OCI-LY3 (cell line): ENCODE measurements around the gene SIGLEC11.
A peak's percentile ranks its signal among the peaks of the same experiment; 100 is the strongest.

ENCODE experiments used
- H2AFZ ChIP-seq: fragments of 200-600, 300-600 bp; shearing (Covaris generic); 2 replicates; pipeline ENCODE4 v1.6.0; 2014; ENCODE audit warnings: antibody characterized with exemption, low read depth, low read length
- H3K27ac ChIP-seq: fragments of 200-600, 300-600 bp; sonication (generic); 2 replicates; pipeline ENCODE4 v1.5.1; 2014; ENCODE audit warnings: mild to moderate bottlenecking, low read length, moderate library complexity, mixed read lengths
- H3K27me3 ChIP-seq: fragments of 200-600, 300-600 bp; sonication (generic); 2 replicates; pipeline ENCODE4 v1.6.1; 2014; ENCODE audit warnings: low read depth, low read length, mixed read lengths
- H3K36me3 ChIP-seq: fragments of 200-600, 300-600 bp; sonication (generic); replicated peaks from 2 replicates; pipeline ENCODE3; 2014; ENCODE audit warnings: low read depth, low read length, mixed read lengths
- H3K4me1 ChIP-seq: fragments of 300-600, 200-600 bp; sonication (generic); 2 replicates; pipeline ENCODE4 v1.6.1; 2014; ENCODE audit warnings: low read length, mixed read lengths
- H3K4me2 ChIP-seq: fragments of 200-600, 300-600 bp; sonication (generic); 2 replicates; pipeline ENCODE4 v1.6.1; 2014; ENCODE audit warnings: low read length, mixed read lengths
- H3K4me3 ChIP-seq: fragments of 300-600, 200-600 bp; sonication (generic); 2 replicates; pipeline ENCODE4 v1.5.1; 2014; ENCODE audit warnings: antibody characterized with exemption, mild to moderate bottlenecking, low read length, moderate library complexity
- H3K79me2 ChIP-seq: fragments of 300-600, 200-600 bp; shearing (Covaris generic); 2 replicates; pipeline ENCODE4 v1.6.1; 2014; ENCODE audit warnings: mild to moderate bottlenecking, low read length, mixed read lengths
- H3K9ac ChIP-seq: fragments of 300-600, 200-600 bp; shearing (Covaris generic); 2 replicates; pipeline ENCODE4 v1.6.0; 2014; ENCODE audit warnings: mild to moderate bottlenecking, low read length, moderate library complexity
- H3K9me3 ChIP-seq: fragments of 200-600, 300-600 bp; shearing (Covaris generic); 2 replicates; pipeline ENCODE4 v1.6.1; 2014; ENCODE audit warnings: low read length, mixed read lengths; ENCODE audit not compliant: insufficient read depth
- H4K20me1 ChIP-seq: fragments of 200-600, 300-600 bp; sonication (generic); 2 replicates; pipeline ENCODE4 v1.6.1; 2016; ENCODE audit warnings: low read length, mixed read lengths; ENCODE audit not compliant: insufficient read depth
- CTCF ChIP-seq: fragments of 200-600, 300-600 bp; sonication (generic); IDR thresholded peaks from 2 replicates; pipeline ENCODE4 v1.5.1; 2014; ENCODE audit warnings: antibody characterized with exemption, low read length, low read depth
- EZH2phosphoT487 ChIP-seq: fragments of 200-600 bp; shearing (Covaris generic); IDR thresholded peaks from 2 replicates; pipeline ENCODE4 v1.6.1; 2018; ENCODE audit warnings: antibody characterized with exemption, mixed run types, low read depth

The SIGLEC11 gene

GRCh38 chr19:49940482-49940791, 20.5 kb downstream of the SIGLEC11 start:
- Histone ChIP-seq H3K4me2 (no peak overlapping the region), H2AFZ (no peak overlapping the region), H3K79me2 (no peaks in the 10 kb centered on the region), H3K9ac (no peak overlapping the region), H3K9me3 (no peaks in the 10 kb centered on the region), H3K4me1 (peaks cover 13% of the 10 kb centered on the region), H4K20me1 (peaks cover 17% of the 10 kb centered on the region), H3K27ac (no peak overlapping the region), H3K4me3 (no peak overlapping the region), H3K36me3 (no peaks in the 10 kb centered on the region), H3K27me3 (peaks cover 12% of the 10 kb centered on the region; the same call in 1 of the 2 replicates)
- TF ChIP-seq EZH2phosphoT487 = no peak
- no peak for TF ChIP-seq CTCF

- TF ChIP-seq CTCF (peak; percentile 46), EZH2phosphoT487 (no peak)
- H3K9ac ChIP-seq = no peak overlapping the region
Measured at GRCh38 chr19:49939721-49940481, 21.1 kb downstream of the SIGLEC11 start.

GRCh38 chr19:49938662-49939061, 22.3 kb downstream of the SIGLEC11 start:
- TF ChIP-seq EZH2phosphoT487 (no peak), CTCF (no peak)
- 0 out of 2 replicates have a peak, but pooled peaks cover 3% of the 10 kb centered on the region for H3K4me1 ChIP-seq
- no peaks in the 10 kb centered on the region; the same call in 1 of the 2 replicates for H3K79me2 ChIP-seq
- H3K9me3 ChIP-seq = no peaks in the 10 kb centered on the region
- H3K4me3 ChIP-seq = no peak overlapping the region
- H3K27ac ChIP-seq = no peak overlapping the region
- peaks cover 3% of the 10 kb centered on the region for H3K36me3 ChIP-seq
- H4K20me1 ChIP-seq = peaks cover 26% of the 10 kb centered on the region
- H3K9ac ChIP-seq = no peak overlapping the region
- no peak overlapping the region for H3K4me2 ChIP-seq
- H2AFZ ChIP-seq = no peak overlapping the region
- peaks cover 12% of the 10 kb centered on the region; the same call in 1 of the 2 replicates for H3K27me3 ChIP-seq

More at GRCh38 chr19:49939721-49940481, 21.1 kb downstream of the SIGLEC11 start:
- H3K36me3 ChIP-seq = no peaks in the 10 kb centered on the region
- H3K27ac ChIP-seq = no peak overlapping the region
- peaks cover 12% of the 10 kb centered on the region; the same call in 1 of the 2 replicates for H3K27me3 ChIP-seq
- H4K20me1 ChIP-seq = peaks cover 18% of the 10 kb centered on the region
- H3K79me2 ChIP-seq = no peaks in the 10 kb centered on the region
- H3K4me3 ChIP-seq = no peak overlapping the region
- peaks cover 8% of the 10 kb centered on the region for H3K4me1 ChIP-seq
- no peaks in the 10 kb centered on the region for H3K9me3 ChIP-seq
- no peak overlapping the region for H3K4me2 ChIP-seq
- H2AFZ ChIP-seq = no peak overlapping the region

GRCh38 chr19:49937750-49938381, 23.1 kb downstream of the SIGLEC11 start:
- TF ChIP-seq EZH2phosphoT487 = no peak
- TF ChIP-seq CTCF = peak; percentile 97
- H3K36me3 ChIP-seq = peaks cover 10% of the 10 kb centered on the region
- H3K27ac ChIP-seq = no peak overlapping the region
- no peak overlapping the region for H2AFZ ChIP-seq
- peak overlapping the region; percentile 35 for H3K4me2 ChIP-seq
- no peaks in the 10 kb centered on the region for H3K9me3 ChIP-seq
- H3K4me3 ChIP-seq = no peak overlapping the region
- no peak overlapping the region for H3K9ac ChIP-seq
- peaks cover 8% of the 10 kb centered on the region for H3K79me2 ChIP-seq
- H3K4me1 ChIP-seq = peaks cover 10% of the 10 kb centered on the region
- H4K20me1 ChIP-seq = peaks cover 34% of the 10 kb centered on the region
- H3K27me3 ChIP-seq = peaks cover 4% of the 10 kb centered on the region; the same call in 1 of the 2 replicates
